GM19324 (cell line): Measurements from ENCODE around the gene CFAP58.
"Not testable (repeated sequence)": the region's sequence is repeated elsewhere in the genome, so short reads cannot be mapped to it uniquely, and the experiment has no call there.

Source experiments
- ATAC-seq: cut with Tn5 transposase; IDR thresholded peaks from one replicate; pipeline ENCODE4 v1.9.1; 2021; ENCODE audit warnings: mild to moderate bottlenecking, moderate library complexity; ENCODE audit not compliant: unreplicated experiment, low FRiP score

Gene CFAP58

GRCh38 chr10:104427989-104428388 is 74.4 kb downstream of the CFAP58 start:
- ATAC-seq, result no peak

GRCh38 chr10:104429846-104430245 is 76.2 kb downstream of the CFAP58 start:
- no peak for ATAC-seq

GRCh38 chr10:104430360-104430759 is 76.7 kb downstream of the CFAP58 start:
- no peak for ATAC-seq

GRCh38 chr10:104433669-104434068 is 80.0 kb downstream of the CFAP58 start:
- no peak for ATAC-seq

- no peak for ATAC-seq
These were observed 81.0 kb downstream of the CFAP58 start for GRCh38 chr10:104434601-104435000.

GRCh38 chr10:104435822-104436221 is 82.2 kb downstream of the CFAP58 start:
- no peak for ATAC-seq

- ATAC-seq, result no peak
These were observed 83.6 kb downstream of the CFAP58 start for GRCh38 chr10:104437226-104437625.

GRCh38 chr10:104440221-104440620 is 86.6 kb downstream of the CFAP58 start:
- ATAC-seq, result no peak

- ATAC-seq, result no peak
These were observed 87.8 kb downstream of the CFAP58 start for GRCh38 chr10:104441329-104442000.

- no peak for ATAC-seq
These were observed 91.7 kb downstream of the CFAP58 start for GRCh38 chr10:104445359-104445758.

GRCh38 chr10:104446151-104446550 is 92.5 kb downstream of the CFAP58 start:
- ATAC-seq, result no peak

- ATAC-seq, result no peak
These were observed 93.7 kb downstream of the CFAP58 start for GRCh38 chr10:104447331-104447730.

- ATAC-seq, result no peak
These were observed 94.3 kb downstream of the CFAP58 start for GRCh38 chr10:104447906-104448305.

- no peak for ATAC-seq
These were observed 95.8 kb downstream of the CFAP58 start for GRCh38 chr10:104449391-104449790.

- no peak for ATAC-seq
These were observed 96.9 kb downstream of the CFAP58 start for GRCh38 chr10:104450490-104450889.

- no peak for ATAC-seq
These were observed 97.3 kb downstream of the CFAP58 start for GRCh38 chr10:104450954-104451353.

- no peak for ATAC-seq
These were observed 99.3 kb downstream of the CFAP58 start for GRCh38 chr10:104452977-104453376.

GRCh38 chr10:104456802-104457542 is 103.3 kb downstream of the CFAP58 start:
- ATAC-seq, result peak; percentile 48

GRCh38 chr10:104457543-104457828 is 103.9 kb downstream of the CFAP58 start:
- no peak for ATAC-seq

GRCh38 chr10:104465575-104465974 is 111.9 kb downstream of the CFAP58 start:
- not testable (repeated sequence) for ATAC-seq

- not testable (repeated sequence) for ATAC-seq
These were observed 115.2 kb downstream of the CFAP58 start for GRCh38 chr10:104468818-104469217.

- no peak for ATAC-seq
These were observed 118.9 kb downstream of the CFAP58 start for GRCh38 chr10:104472505-104472904.
